Endothelial cell of coronary artery (primary cell): ENCODE measurements around the gene NUTM2B. TPM values are rescaled to one million over a fixed set of nuclear protein-coding genes. Genes with fewer than 3 reads are reported as not detected.

ENCODE experiments used
- total RNA-seq: library from RNA; depleted of rRNA; stranded (reverse); fragments of >200 nt; gene quantifications from 2 replicates; pipeline ENCODE4 v1.2.3, GENCODE V29; 2014

Gene NUTM2B
- total RNA-seq = 0.09 TPM in 2 replicates

GRCh38 chr10:79702927-79703326 is at the start of gene NUTM2B:
NUTM2B (plus strand) TSS chr10:79703227; CDS start chr10:79703610, 383 bp downstream.

Other genes with a start within 250 kb of the NUTM2B start
- 0.38 and 0.45 TPM in 2 replicates for gene EIF5AL1, start 190.7 kb upstream of the NUTM2B start, total RNA-seq
- not detected in 2 replicates for gene SFTPA2, start 142.8 kb upstream of the NUTM2B start, total RNA-seq
- not detected in 2 replicates for gene SFTPA1, start 92.3 kb upstream of the NUTM2B start, total RNA-seq
- gene NUTM2E, start 123.5 kb downstream of the NUTM2B start, total RNA-seq = 0.09 TPM in 1 of 2 replicates, not detected in the other
- gene SFTPD, start 245.9 kb downstream of the NUTM2B start, total RNA-seq = not detected in 2 replicates